Stimulated activated naive CD8-positive, alpha-beta T cell treated with anti-CD3 and anti-CD28 coated beads, Interleukin-15, amount 100 ng/mL, for 72 hours (primary cell): ENCODE measurements around the gene PXK.

Source experiments
- ATAC-seq: fragments of 150-1000 bp; cut with Tn5 transposase; 2 replicates; pipeline ENCODE4 v1.10.0; 2021; ENCODE audit warnings: mild to moderate bottlenecking, moderate library complexity
- DNase-seq, 2 donors: peaks; one replicate each; pipeline ENCODE4 v3.0.0; 2021 to 2022
- H3K27ac Mint-ChIP-seq, 2 donors: one replicate each; pipeline ENCODE4 v1.8.0; 2022; ENCODE audit warnings: mild to moderate bottlenecking in 2 of 2, mixed read lengths in 2 of 2, moderate library complexity in 2 of 2
- H3K27me3 Mint-ChIP-seq: one replicate; pipeline ENCODE4 v1.8.0; 2022; ENCODE audit warnings: mixed read lengths
- H3K4me1 Mint-ChIP-seq: one replicate; pipeline ENCODE4 v1.8.0; 2022; ENCODE audit warnings: mild to moderate bottlenecking, mixed read lengths
- H3K4me3 Mint-ChIP-seq, 2 donors: one replicate each; pipeline ENCODE4 v1.8.0; 2022; ENCODE audit warnings: mild to moderate bottlenecking in 2 of 2, mixed read lengths in 2 of 2, moderate library complexity in 1 of 2
- H3K9me3 Mint-ChIP-seq, 2 donors: one replicate each; pipeline ENCODE4 v1.8.0; 2022; ENCODE audit warnings: mixed read lengths in 2 of 2

Gene PXK

GRCh38 chr3:58469096-58469495 is 136.4 kb downstream of the PXK start:
- Mint-ChIP-seq H3K4me1 (peaks cover 29% of the 10 kb centered on the region), H3K27ac (no peak overlapping the region), H3K4me3 (no peak overlapping the region), H3K27me3 (peaks cover 8% of the 10 kb centered on the region), H3K9me3 (no peaks in the 10 kb centered on the region)
- no peak for DNase-seq
- no peak for ATAC-seq

- Mint-ChIP-seq H3K9me3 (no peaks in the 10 kb centered on the region), H3K27me3 (peaks cover 8% of the 10 kb centered on the region), H3K4me1 (peaks cover 33% of the 10 kb centered on the region), H3K4me3 (no peak overlapping the region), H3K27ac (peak overlapping the region in 1 of 2 donors; percentile 12)
- no peak for ATAC-seq
- no peak for DNase-seq
These were observed 137.8 kb downstream of the PXK start for GRCh38 chr3:58470363-58471024.

- Mint-ChIP-seq H3K9me3 (no peaks in the 10 kb centered on the region), H3K27me3 (peaks cover 8% of the 10 kb centered on the region), H3K4me3 (no peak overlapping the region), H3K4me1 (peaks cover 33% of the 10 kb centered on the region), H3K27ac (peak overlapping the region in 1 of 2 donors; percentile 90)
- ATAC-seq (peak; percentile 97), DNase-seq (peak; percentile 57 to 84)
These were observed 138.6 kb downstream of the PXK start for GRCh38 chr3:58471025-58471887.

DNA sequence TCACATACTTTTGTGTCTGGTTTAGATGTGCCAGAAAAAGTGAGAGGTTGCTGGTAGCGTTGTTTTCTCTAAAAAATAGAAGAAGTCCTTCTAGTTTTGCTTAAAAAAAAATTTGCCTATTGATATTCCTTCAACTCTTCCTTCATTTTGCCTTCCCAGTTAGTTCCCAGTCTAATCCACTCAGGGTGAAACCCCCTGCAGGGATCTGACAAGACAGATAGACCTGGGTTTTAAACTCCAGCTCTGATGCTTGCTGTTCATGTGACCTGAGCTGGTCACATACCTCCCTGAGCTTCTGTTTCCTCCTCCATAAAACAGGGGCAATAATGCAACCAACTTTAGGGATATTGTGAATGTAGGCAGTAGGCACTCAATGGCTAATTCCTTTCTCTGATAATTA is 140.6 kb downstream of the PXK start:
- DNase-seq (no peak), ATAC-seq (no peak)
- Mint-ChIP-seq H3K27ac (no peak overlapping the region), H3K27me3 (peaks cover 15% of the 10 kb centered on the region), H3K4me3 (no peak overlapping the region), H3K4me1 (peaks cover 33% of the 10 kb centered on the region), H3K9me3 (no peaks in the 10 kb centered on the region)

DNA sequence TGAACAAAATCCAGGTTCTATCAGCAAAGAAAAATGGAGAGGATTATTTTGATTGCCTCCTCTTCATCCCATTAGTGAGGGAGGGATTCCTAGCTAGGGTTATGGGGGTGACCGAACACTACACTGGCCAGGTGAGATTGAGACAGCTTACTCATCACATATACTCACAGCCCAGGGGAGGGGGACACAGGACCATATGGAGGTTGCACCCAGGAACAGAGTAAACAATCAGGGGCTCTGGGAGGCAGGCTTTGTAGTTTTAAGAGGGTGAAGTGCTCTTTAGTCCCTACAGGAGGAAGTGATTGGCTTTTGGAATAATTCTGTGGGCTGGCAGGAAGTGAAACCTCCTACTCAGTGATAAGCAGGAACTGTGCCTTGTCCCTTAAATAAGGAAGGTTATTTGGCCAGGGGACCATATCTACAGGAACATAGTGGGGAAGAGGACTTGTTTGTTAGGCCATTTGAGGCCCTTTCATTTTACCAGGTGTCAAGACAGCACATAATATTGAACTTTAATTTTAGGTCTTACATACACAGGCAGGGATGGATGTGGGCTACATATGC is 141.7 kb downstream of the PXK start:
- H3K9me3 Mint-ChIP-seq, result peaks cover 0 to 4% of the 10 kb centered on the region in 2 donors
- H3K27me3 Mint-ChIP-seq, result peaks cover 15% of the 10 kb centered on the region
- H3K4me3 Mint-ChIP-seq, result no peak overlapping the region
- DNase-seq (no peak), ATAC-seq (no peak)
- no peak overlapping the region for H3K27ac Mint-ChIP-seq
- H3K4me1 Mint-ChIP-seq, result peaks cover 33% of the 10 kb centered on the region

DNA sequence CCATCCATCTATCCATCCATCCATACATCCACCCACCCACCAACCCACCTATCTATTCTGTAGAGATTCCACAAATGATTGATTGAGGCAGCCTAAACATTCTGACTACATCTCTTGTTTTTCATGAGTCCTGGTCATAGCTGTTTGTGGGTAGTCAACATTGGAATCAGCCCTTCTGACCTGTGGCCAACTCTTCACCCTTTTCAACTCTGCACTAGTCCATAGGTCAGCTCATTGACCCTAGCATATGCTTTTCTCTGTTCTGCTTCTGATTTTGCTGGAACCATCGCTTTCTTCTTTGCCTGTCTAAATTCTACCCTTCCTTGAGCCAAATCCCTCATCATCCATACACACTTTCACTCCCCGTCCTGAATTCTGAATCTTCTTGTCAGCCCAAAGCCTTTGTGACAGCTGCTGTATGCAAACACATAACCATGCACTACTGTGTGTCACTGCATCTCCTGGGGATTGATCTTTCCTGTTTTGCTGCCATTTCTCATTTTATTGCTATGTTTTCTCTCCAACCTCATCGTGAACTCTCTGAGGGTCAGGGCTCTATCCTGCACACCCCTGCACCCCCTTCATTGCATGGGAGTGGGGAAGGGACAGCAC is 142.4 kb downstream of the PXK start:
- Mint-ChIP-seq H3K27me3 (peaks cover 15% of the 10 kb centered on the region), H3K4me3 (no peak overlapping the region), H3K27ac (no peak overlapping the region), H3K4me1 (peaks cover 33% of the 10 kb centered on the region), H3K9me3 (peaks cover 0 to 4% of the 10 kb centered on the region in 2 donors)
- ATAC-seq (no peak), DNase-seq (no peak)
